ENCODE measurements around the gene PLA2G2C. TPM values are rescaled to one million over a fixed set of nuclear protein-coding genes. Genes with fewer than 3 reads are reported as not detected.

The PLA2G2C gene
- total RNA-seq, 4 donors from 2014 or later: not detected

DNA sequence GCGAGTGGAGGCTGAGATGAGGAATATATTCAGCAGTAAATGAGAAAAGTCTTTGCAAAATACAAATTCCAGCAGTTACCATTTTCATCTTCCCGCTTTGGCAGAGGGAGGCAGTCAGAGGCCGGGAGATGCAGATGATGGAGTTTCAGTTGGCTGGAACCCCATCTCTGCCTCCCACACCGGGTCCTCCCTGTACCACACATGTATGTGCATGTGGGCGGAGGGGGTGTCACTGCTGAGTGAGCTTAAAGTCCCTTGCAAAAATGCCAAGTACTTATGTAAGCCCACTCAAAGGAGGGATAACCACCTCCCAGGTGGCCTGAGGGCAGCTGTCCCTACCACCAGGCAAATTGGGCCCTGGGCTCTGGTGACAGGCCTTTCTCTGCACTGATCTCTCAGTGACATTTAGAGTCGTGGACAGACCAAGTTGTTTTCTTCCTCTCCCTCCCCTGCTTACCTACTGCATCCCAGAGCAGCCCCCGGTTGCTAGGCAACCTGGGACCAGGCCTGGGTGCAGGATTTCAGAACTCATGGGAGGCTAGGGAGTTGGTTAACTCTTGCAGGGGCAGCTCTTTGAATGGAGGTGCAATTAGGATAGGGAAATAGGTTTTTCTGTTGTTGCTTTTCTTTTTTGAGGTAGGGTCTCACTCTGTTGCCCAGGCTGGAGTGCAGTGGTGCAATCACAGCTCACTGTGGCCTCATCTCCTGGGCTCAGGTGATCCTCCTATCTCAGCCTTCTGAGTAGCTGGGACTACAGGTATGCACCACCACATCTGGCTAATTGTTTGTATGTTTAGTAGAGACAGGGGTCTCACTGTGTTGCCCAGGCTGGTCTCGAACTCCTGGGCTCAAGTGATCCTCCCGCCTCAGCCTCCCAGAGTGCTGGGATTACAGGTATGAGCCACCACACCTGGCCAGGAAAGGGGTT lies 17.5 kb downstream of the PLA2G2C start:
- Histone ChIP-seq H3K4me1 (peaks cover 0 to 8% of the 10 kb centered on the region in 2 donors), H3K36me3 (no peaks in the 10 kb centered on the region), H3K9me3 (no peaks in the 10 kb centered on the region), H3K4me3 (no peak overlapping the region), H3K27ac (no peak overlapping the region), H3K27me3 (peaks cover 0 to 4% (median 0%) of the 10 kb centered on the region in 3 donors)
- in situ Hi-C loops (cut with MboI; ENCODE audit: low sequenced_read_pairs in 4 of 4) (no loop called here), intact Hi-C loops (cut with DNase I; ENCODE audit: low total_unique reads) (no loop called here)
- TF ChIP-seq, protein P1, sequence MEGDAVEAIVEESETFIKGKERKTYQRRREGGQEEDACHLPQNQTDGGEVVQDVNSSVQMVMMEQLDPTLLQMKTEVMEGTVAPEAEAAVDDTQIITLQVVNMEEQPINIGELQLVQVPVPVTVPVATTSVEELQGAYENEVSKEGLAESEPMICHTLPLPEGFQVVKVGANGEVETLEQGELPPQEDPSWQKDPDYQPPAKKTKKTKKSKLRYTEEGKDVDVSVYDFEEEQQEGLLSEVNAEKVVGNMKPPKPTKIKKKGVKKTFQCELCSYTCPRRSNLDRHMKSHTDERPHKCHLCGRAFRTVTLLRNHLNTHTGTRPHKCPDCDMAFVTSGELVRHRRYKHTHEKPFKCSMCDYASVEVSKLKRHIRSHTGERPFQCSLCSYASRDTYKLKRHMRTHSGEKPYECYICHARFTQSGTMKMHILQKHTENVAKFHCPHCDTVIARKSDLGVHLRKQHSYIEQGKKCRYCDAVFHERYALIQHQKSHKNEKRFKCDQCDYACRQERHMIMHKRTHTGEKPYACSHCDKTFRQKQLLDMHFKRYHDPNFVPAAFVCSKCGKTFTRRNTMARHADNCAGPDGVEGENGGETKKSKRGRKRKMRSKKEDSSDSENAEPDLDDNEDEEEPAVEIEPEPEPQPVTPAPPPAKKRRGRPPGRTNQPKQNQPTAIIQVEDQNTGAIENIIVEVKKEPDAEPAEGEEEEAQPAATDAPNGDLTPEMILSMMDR (IDR thresholded peaks at IDR 0.05 in 4 of 5, conservative IDR thresholded peaks at IDR 0.05 in 1 of 5): no peak
- no peak for TF ChIP-seq POLR2A (IDR thresholded peaks at IDR 0.05)
- DNase-seq: no peak
- ATAC-seq: no peak

DNA sequence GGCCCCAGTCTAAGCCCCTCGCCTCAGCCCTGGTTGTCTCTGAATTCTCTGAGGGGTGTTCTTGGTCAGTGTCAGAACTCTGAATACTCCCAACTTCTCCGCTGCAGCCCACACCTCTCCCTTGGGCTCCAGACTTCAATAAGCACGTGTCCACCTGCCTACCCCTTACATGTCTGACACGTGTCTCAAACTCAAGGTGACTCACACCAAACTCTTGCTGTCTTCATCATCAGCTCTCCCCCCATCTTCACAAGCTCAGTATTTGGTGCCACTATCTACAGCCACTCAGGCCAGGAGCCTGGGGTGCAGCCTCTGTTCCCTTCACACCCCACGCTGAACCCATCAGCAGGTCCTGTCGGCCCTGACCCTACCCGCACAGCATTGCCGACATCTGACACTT lies 19.2 kb downstream of the PLA2G2C start:
- Histone ChIP-seq H3K27ac (no peak overlapping the region), H3K27me3 (peaks cover 0 to 4% (median 0%) of the 10 kb centered on the region in 3 donors), H3K9me3 (no peaks in the 10 kb centered on the region), H3K4me1 (peaks cover 0 to 8% of the 10 kb centered on the region in 2 donors), H3K36me3 (no peaks in the 10 kb centered on the region), H3K4me3 (no peak overlapping the region)
- in situ Hi-C loops (cut with MboI; ENCODE audit: low sequenced_read_pairs in 4 of 4) (no loop called here), intact Hi-C loops (cut with DNase I; ENCODE audit: low total_unique reads) (no loop called here)
- no peak for TF ChIP-seq POLR2A (IDR thresholded peaks at IDR 0.05)
- TF ChIP-seq, protein P1 (IDR thresholded peaks at IDR 0.05 in 4 of 5, conservative IDR thresholded peaks at IDR 0.05 in 1 of 5): no peak
- no peak for ATAC-seq
- no peak for DNase-seq

DNA sequence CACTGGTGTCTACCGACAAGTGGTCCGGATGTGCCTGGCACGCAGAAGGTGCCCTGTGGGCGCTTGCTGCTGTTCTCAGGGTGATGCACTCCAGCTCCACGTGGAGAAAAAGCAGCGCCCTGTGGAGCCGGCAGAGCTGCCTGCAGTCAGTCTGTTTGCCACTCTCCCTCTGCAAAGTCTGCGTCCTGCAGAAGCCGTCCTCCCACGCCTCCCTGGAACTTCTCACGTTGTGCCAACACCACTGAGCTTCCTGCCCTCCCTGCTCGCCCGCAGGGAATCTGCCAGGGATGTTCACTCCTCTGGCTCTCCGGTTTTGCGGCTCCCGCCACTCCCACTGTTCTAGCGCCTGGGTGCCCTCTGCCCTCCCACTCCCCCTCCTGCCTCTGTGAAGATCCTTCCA lies 20.3 kb downstream of the PLA2G2C start:
- no peaks in the 10 kb centered on the region for H3K36me3 ChIP-seq
- peaks cover 0 to 8% of the 10 kb centered on the region in 2 donors for H3K4me1 ChIP-seq
- in situ Hi-C loops (cut with MboI; ENCODE audit: low sequenced_read_pairs in 4 of 4) (no loop called here), intact Hi-C loops (cut with DNase I; ENCODE audit: low total_unique reads) (no loop called here)
- ATAC-seq (no peak), DNase-seq (no peak)
- no peak overlapping the region for H3K4me3 ChIP-seq
- TF ChIP-seq, protein P1 (IDR thresholded peaks at IDR 0.05 in 4 of 5, conservative IDR thresholded peaks at IDR 0.05 in 1 of 5): no peak
- TF ChIP-seq POLR2A (IDR thresholded peaks at IDR 0.05): no peak
- peaks cover 0 to 4% (median 0%) of the 10 kb centered on the region in 3 donors for H3K27me3 ChIP-seq
- H3K27ac ChIP-seq: no peak overlapping the region
- H3K9me3 ChIP-seq: no peaks in the 10 kb centered on the region

DNA sequence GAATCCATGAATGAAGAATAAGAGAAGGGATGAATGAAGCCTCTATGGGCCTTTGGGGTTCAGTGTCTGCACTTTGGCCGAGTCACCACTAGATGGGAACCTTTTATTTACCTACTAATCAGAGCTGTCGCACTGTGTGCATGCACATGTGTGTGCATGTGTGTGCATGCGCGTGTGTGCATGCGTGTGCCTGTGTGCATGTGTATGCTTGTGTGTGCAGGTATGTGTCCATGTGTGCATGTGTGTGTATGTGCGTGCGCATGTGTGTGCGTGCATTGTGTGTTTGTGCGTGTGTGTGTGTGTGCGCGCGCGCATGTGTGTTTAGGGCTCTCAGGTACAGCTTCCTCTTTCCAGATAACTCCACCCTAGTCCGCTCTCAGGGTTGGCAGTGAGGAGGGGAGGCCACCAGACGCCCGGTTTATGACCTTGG lies 20.8 kb downstream of the PLA2G2C start:
- no peak overlapping the region for H3K4me3 ChIP-seq
- H3K27ac ChIP-seq: no peak overlapping the region
- TF ChIP-seq POLR2A (IDR thresholded peaks at IDR 0.05): no peak
- TF ChIP-seq, protein P1 (IDR thresholded peaks at IDR 0.05 in 4 of 5, conservative IDR thresholded peaks at IDR 0.05 in 1 of 5): no peak
- H3K27me3 ChIP-seq: peaks cover 0 to 4% (median 3%) of the 10 kb centered on the region in 3 donors
- peaks cover 0 to 8% of the 10 kb centered on the region in 2 donors for H3K4me1 ChIP-seq
- intact Hi-C loops (cut with DNase I; ENCODE audit: low total_unique reads) (no loop called here), in situ Hi-C loops (cut with MboI; ENCODE audit: low sequenced_read_pairs in 4 of 4) (no loop called here)
- H3K36me3 ChIP-seq: no peaks in the 10 kb centered on the region
- no peaks in the 10 kb centered on the region for H3K9me3 ChIP-seq
- ATAC-seq: no peak
- no peak for DNase-seq

Data from gastrocnemius medialis (tissue), 4 donors.